ENCODE results near the gene SMYD1. TPM values are rescaled to one million over a fixed set of nuclear protein-coding genes. Genes with fewer than 3 reads are reported as not detected.

Gene SMYD1
- total and polyA plus RNA-seq, 5 donors from 2014 or later: not detected

- Mint-ChIP-seq H3K4me3 (no peak overlapping the region), H3K9me3 (peaks cover 0 to 2% (median 0%) of the 10 kb centered on the region in 7 donors), H3K4me1 (peaks cover 0 to 2% (median 0%) of the 10 kb centered on the region in 4 donors), H3K27ac (no peak overlapping the region), H3K36me3 (no peaks in the 10 kb centered on the region), H3K27me3 (peaks cover 32% of the 10 kb centered on the region)
- Histone ChIP-seq H3K9me3 (ENCODE audit: control insufficient read depth in 2 of 2, low read length in 2 of 2) (no peaks in the 10 kb centered on the region), H3K4me1 (ENCODE audit: control insufficient read depth, insufficient read depth, low read length, poor library complexity, severe bottlenecking) (no peaks in the 10 kb centered on the region), H3K4me3 (ENCODE audit: low read depth, low read length) (no peak overlapping the region), H3K27me3 (ENCODE audit: control insufficient read depth, insufficient read depth, low read length) (peaks cover 9% of the 10 kb centered on the region), H3K36me3 (ENCODE audit: control insufficient read depth, insufficient read depth, low read length) (no peaks in the 10 kb centered on the region), H3K27ac (ENCODE audit: insufficient read depth, low read length, poor library complexity, severe bottlenecking) (no peak overlapping the region)
- DNase-seq (no peak), ATAC-seq (ENCODE audit: low read depth in 2 of 2) (no peak)
These were observed 66.2 kb downstream of the SMYD1 start for GRCh38 chr2:88133875-88134274.

GRCh38 chr2:88136817-88137216 lies 69.2 kb downstream of the SMYD1 start:
- peaks cover 12% of the 10 kb centered on the region for H3K27me3 ChIP-seq (ENCODE audit: control insufficient read depth, insufficient read depth, low read length)
- H3K36me3 ChIP-seq (ENCODE audit: control insufficient read depth, insufficient read depth, low read length): no peaks in the 10 kb centered on the region
- no peaks in the 10 kb centered on the region for H3K4me1 ChIP-seq (ENCODE audit: control insufficient read depth, insufficient read depth, low read length, poor library complexity, severe bottlenecking)
- Mint-ChIP-seq H3K27me3 (peaks cover 47% of the 10 kb centered on the region), H3K36me3 (no peaks in the 10 kb centered on the region), H3K4me3 (no peak overlapping the region), H3K27ac (no peak overlapping the region), H3K4me1 (no peaks in the 10 kb centered on the region), H3K9me3 (peaks cover 0 to 4% (median under 1%) of the 10 kb centered on the region in 7 donors)
- ATAC-seq (ENCODE audit: low read depth in 2 of 2) (no peak), DNase-seq (no peak)
- H3K9me3 ChIP-seq (ENCODE audit: control insufficient read depth in 2 of 2, low read length in 2 of 2): no peaks in the 10 kb centered on the region
- no peak overlapping the region for H3K4me3 ChIP-seq (ENCODE audit: low read depth, low read length)
- H3K27ac ChIP-seq (ENCODE audit: insufficient read depth, low read length, poor library complexity, severe bottlenecking): no peak overlapping the region

GRCh38 chr2:88137833-88138232 lies 70.2 kb downstream of the SMYD1 start:
- H3K36me3 Mint-ChIP-seq: no peaks in the 10 kb centered on the region
- no peak overlapping the region for H3K4me3 Mint-ChIP-seq
- H3K27ac Mint-ChIP-seq: no peak overlapping the region
- peaks cover 12% of the 10 kb centered on the region for H3K27me3 ChIP-seq (ENCODE audit: control insufficient read depth, insufficient read depth, low read length)
- no peaks in the 10 kb centered on the region for H3K9me3 ChIP-seq (ENCODE audit: control insufficient read depth in 2 of 2, low read length in 2 of 2)
- no peaks in the 10 kb centered on the region for H3K4me1 Mint-ChIP-seq
- no peaks in the 10 kb centered on the region for H3K4me1 ChIP-seq (ENCODE audit: control insufficient read depth, insufficient read depth, low read length, poor library complexity, severe bottlenecking)
- no peak for DNase-seq
- ATAC-seq (ENCODE audit: low read depth in 2 of 2): no peak
- peaks cover 0 to 7% (median 3%) of the 10 kb centered on the region in 7 donors for H3K9me3 Mint-ChIP-seq
- no peaks in the 10 kb centered on the region for H3K36me3 ChIP-seq (ENCODE audit: control insufficient read depth, insufficient read depth, low read length)
- peaks cover 48% of the 10 kb centered on the region for H3K27me3 Mint-ChIP-seq
- H3K27ac ChIP-seq (ENCODE audit: insufficient read depth, low read length, poor library complexity, severe bottlenecking): no peak overlapping the region
- H3K4me3 ChIP-seq (ENCODE audit: low read depth, low read length): no peak overlapping the region

- H3K4me3 Mint-ChIP-seq: no peak overlapping the region
- Histone ChIP-seq H3K36me3 (ENCODE audit: control insufficient read depth, insufficient read depth, low read length) (no peaks in the 10 kb centered on the region), H3K9me3 (ENCODE audit: control insufficient read depth in 2 of 2, low read length in 2 of 2) (no peaks in the 10 kb centered on the region), H3K27ac (ENCODE audit: insufficient read depth, low read length, poor library complexity, severe bottlenecking) (no peak overlapping the region), H3K4me1 (ENCODE audit: control insufficient read depth, insufficient read depth, low read length, poor library complexity, severe bottlenecking) (no peaks in the 10 kb centered on the region), H3K27me3 (ENCODE audit: control insufficient read depth, insufficient read depth, low read length) (peaks cover 10% of the 10 kb centered on the region), H3K4me3 (ENCODE audit: low read depth, low read length) (no peak overlapping the region)
- H3K4me1 Mint-ChIP-seq: no peaks in the 10 kb centered on the region
- DNase-seq (no peak), ATAC-seq (ENCODE audit: low read depth in 2 of 2) (no peak)
- peaks cover 0 to 7% (median 3%) of the 10 kb centered on the region in 7 donors for H3K9me3 Mint-ChIP-seq
- no peaks in the 10 kb centered on the region for H3K36me3 Mint-ChIP-seq
- H3K27me3 Mint-ChIP-seq: peaks cover 48% of the 10 kb centered on the region
- H3K27ac Mint-ChIP-seq: no peak overlapping the region
These were observed 71.6 kb downstream of the SMYD1 start for GRCh38 chr2:88139203-88139702.

GRCh38 chr2:88139804-88140203 lies 72.2 kb downstream of the SMYD1 start:
- Mint-ChIP-seq H3K36me3 (no peaks in the 10 kb centered on the region), H3K9me3 (peaks cover 0 to 7% (median 3%) of the 10 kb centered on the region in 7 donors), H3K4me3 (no peak overlapping the region), H3K27me3 (peaks cover 47% of the 10 kb centered on the region), H3K27ac (no peak overlapping the region), H3K4me1 (no peaks in the 10 kb centered on the region)
- no peaks in the 10 kb centered on the region for H3K36me3 ChIP-seq (ENCODE audit: control insufficient read depth, insufficient read depth, low read length)
- DNase-seq: no peak
- no peaks in the 10 kb centered on the region for H3K4me1 ChIP-seq (ENCODE audit: control insufficient read depth, insufficient read depth, low read length, poor library complexity, severe bottlenecking)
- ATAC-seq (ENCODE audit: low read depth in 2 of 2): no peak
- no peaks in the 10 kb centered on the region for H3K9me3 ChIP-seq (ENCODE audit: control insufficient read depth in 2 of 2, low read length in 2 of 2)
- H3K27me3 ChIP-seq (ENCODE audit: control insufficient read depth, insufficient read depth, low read length): peaks cover 10% of the 10 kb centered on the region
- H3K27ac ChIP-seq (ENCODE audit: insufficient read depth, low read length, poor library complexity, severe bottlenecking): no peak overlapping the region
- no peak overlapping the region for H3K4me3 ChIP-seq (ENCODE audit: low read depth, low read length)

GRCh38 chr2:88141952-88142351 lies 74.3 kb downstream of the SMYD1 start:
- Mint-ChIP-seq H3K27me3 (peaks cover 48% of the 10 kb centered on the region), H3K4me3 (no peak overlapping the region), H3K9me3 (peaks cover 0 to 10% (median 3%) of the 10 kb centered on the region in 7 donors), H3K27ac (no peak overlapping the region), H3K4me1 (no peaks in the 10 kb centered on the region), H3K36me3 (no peaks in the 10 kb centered on the region)
- H3K4me1 ChIP-seq (ENCODE audit: control insufficient read depth, insufficient read depth, low read length, poor library complexity, severe bottlenecking): no peaks in the 10 kb centered on the region
- peaks cover 7% of the 10 kb centered on the region for H3K27me3 ChIP-seq (ENCODE audit: control insufficient read depth, insufficient read depth, low read length)
- ATAC-seq (ENCODE audit: low read depth in 2 of 2) (no peak), DNase-seq (no peak)
- no peaks in the 10 kb centered on the region for H3K9me3 ChIP-seq (ENCODE audit: control insufficient read depth in 2 of 2, low read length in 2 of 2)
- H3K4me3 ChIP-seq (ENCODE audit: low read depth, low read length): no peak overlapping the region
- H3K36me3 ChIP-seq (ENCODE audit: control insufficient read depth, insufficient read depth, low read length): no peaks in the 10 kb centered on the region
- H3K27ac ChIP-seq (ENCODE audit: insufficient read depth, low read length, poor library complexity, severe bottlenecking): no peak overlapping the region

- Histone ChIP-seq H3K27me3 (ENCODE audit: control insufficient read depth, insufficient read depth, low read length) (peaks cover 3% of the 10 kb centered on the region), H3K4me1 (ENCODE audit: control insufficient read depth, insufficient read depth, low read length, poor library complexity, severe bottlenecking) (no peaks in the 10 kb centered on the region), H3K36me3 (ENCODE audit: control insufficient read depth, insufficient read depth, low read length) (no peaks in the 10 kb centered on the region), H3K9me3 (ENCODE audit: control insufficient read depth in 2 of 2, low read length in 2 of 2) (peaks cover 5 to 13% of the 10 kb centered on the region in 2 experiments), H3K4me3 (ENCODE audit: low read depth, low read length) (no peak overlapping the region), H3K27ac (ENCODE audit: insufficient read depth, low read length, poor library complexity, severe bottlenecking) (no peak overlapping the region)
- Mint-ChIP-seq H3K27me3 (peaks cover 36% of the 10 kb centered on the region), H3K27ac (no peak overlapping the region), H3K4me3 (no peak overlapping the region), H3K9me3 (peaks cover 2 to 22% (median 7%) of the 10 kb centered on the region in 7 donors), H3K36me3 (no peaks in the 10 kb centered on the region), H3K4me1 (no peaks in the 10 kb centered on the region)
- no peak for DNase-seq
- no peak for ATAC-seq (ENCODE audit: low read depth in 2 of 2)
These were observed 76.6 kb downstream of the SMYD1 start for GRCh38 chr2:88144271-88144670.

GRCh38 chr2:88144914-88145497 lies 77.4 kb downstream of the SMYD1 start:
- Mint-ChIP-seq H3K9me3 (peaks cover 2 to 26% (median 10%) of the 10 kb centered on the region in 7 donors), H3K4me3 (no peak overlapping the region), H3K36me3 (no peaks in the 10 kb centered on the region), H3K4me1 (no peaks in the 10 kb centered on the region), H3K27me3 (peaks cover 29% of the 10 kb centered on the region), H3K27ac (no peak overlapping the region)
- Histone ChIP-seq H3K4me3 (ENCODE audit: low read depth, low read length) (no peak overlapping the region), H3K27ac (ENCODE audit: insufficient read depth, low read length, poor library complexity, severe bottlenecking) (no peak overlapping the region), H3K36me3 (ENCODE audit: control insufficient read depth, insufficient read depth, low read length) (no peaks in the 10 kb centered on the region), H3K9me3 (ENCODE audit: control insufficient read depth in 2 of 2, low read length in 2 of 2) (peaks cover 6 to 17% of the 10 kb centered on the region in 2 experiments), H3K27me3 (ENCODE audit: control insufficient read depth, insufficient read depth, low read length) (peaks cover under 1% of the 10 kb centered on the region), H3K4me1 (ENCODE audit: control insufficient read depth, insufficient read depth, low read length, poor library complexity, severe bottlenecking) (no peaks in the 10 kb centered on the region)
- ATAC-seq (ENCODE audit: low read depth in 2 of 2) (no peak), DNase-seq (no peak)
